Measurements from ENCODE around the gene PCLO. TPM values are rescaled to one million over a fixed set of nuclear protein-coding genes. Genes with fewer than 3 reads are reported as not detected.

PCLO gene
- total and polyA plus RNA-seq, 2 of the 8 experiments (the other 6 are each of a cell fraction or from before 2014, with no cell fraction given): 1.5 to 3.2 TPM

GRCh38 chr7:83119026-83119382 is 43.7 kb downstream of the PCLO start:
- no peak overlapping the region for H3K4me2 ChIP-seq (ENCODE audit: insufficient read depth in 1 of 2, low read depth in 2 of 2, low read length in 2 of 2)
- no peak overlapping the region for H3K56ac ChIP-seq (replicated peaks; ENCODE audit: insufficient read length, low read depth, low read length)
- H2BK5ac ChIP-seq (ENCODE audit: low read depth, low read length): no peak overlapping the region
- ChIA-PET POLR2A (ENCODE audit: partially characterized antibody) (no interaction called here), CTCF (ENCODE audit: partially characterized antibody) (interaction anchor here (0.6 to 1.0 kb wide), 2 partner anchors 9 to 638 kb away, joined by 3 read pairs; no protein-coding TSS in a partner anchor)
- no peaks in the 10 kb centered on the region for H3K36me3 ChIP-seq (ENCODE audit: control insufficient read depth in 2 of 4, insufficient read depth in 4 of 4, low read length in 3 of 4)
- H3K27ac ChIP-seq (ENCODE audit: low read depth, low read length): no peak overlapping the region
- FAIRE-seq: no peak
- no peak overlapping the region for H2AFZ ChIP-seq (ENCODE audit: low read length)
- no peaks in the 10 kb centered on the region for H3K79me2 ChIP-seq (ENCODE audit: control insufficient read depth in 1 of 2, insufficient read depth in 2 of 2, low read length in 2 of 2)
- H2BK120ac ChIP-seq (replicated peaks; ENCODE audit: low read depth, low read length): no peak overlapping the region
- H2BK12ac ChIP-seq (ENCODE audit: low read depth, low read length): no peak overlapping the region
- H3K23me2 ChIP-seq (ENCODE audit: low read depth, low read length): no peaks in the 10 kb centered on the region
- H4K8ac ChIP-seq (ENCODE audit: extremely low read depth, insufficient read depth, low read length): no peak overlapping the region
- no peak overlapping the region for H3K18ac ChIP-seq (ENCODE audit: extremely low read depth, low read length)
- no peaks in the 10 kb centered on the region for H3K27me3 ChIP-seq (replicated peaks in 1 of 4; ENCODE audit: control insufficient read depth in 3 of 4, extremely low read depth in 1 of 4, insufficient read depth in 3 of 4, low read length in 3 of 4)
- no peak overlapping the region for H3K23ac ChIP-seq (ENCODE audit: insufficient read length)
- no peak for DNase-seq (ENCODE audit: low read depth in 1 of 2, low spot score in 2 of 2)
- no peak for TF ChIP-seq EP300 (IDR thresholded peaks at IDR 0.05; ENCODE audit: borderline replicate concordance in 1 of 2, low read depth in 2 of 2, low read length in 2 of 2)
- TF ChIP-seq, protein P1, sequence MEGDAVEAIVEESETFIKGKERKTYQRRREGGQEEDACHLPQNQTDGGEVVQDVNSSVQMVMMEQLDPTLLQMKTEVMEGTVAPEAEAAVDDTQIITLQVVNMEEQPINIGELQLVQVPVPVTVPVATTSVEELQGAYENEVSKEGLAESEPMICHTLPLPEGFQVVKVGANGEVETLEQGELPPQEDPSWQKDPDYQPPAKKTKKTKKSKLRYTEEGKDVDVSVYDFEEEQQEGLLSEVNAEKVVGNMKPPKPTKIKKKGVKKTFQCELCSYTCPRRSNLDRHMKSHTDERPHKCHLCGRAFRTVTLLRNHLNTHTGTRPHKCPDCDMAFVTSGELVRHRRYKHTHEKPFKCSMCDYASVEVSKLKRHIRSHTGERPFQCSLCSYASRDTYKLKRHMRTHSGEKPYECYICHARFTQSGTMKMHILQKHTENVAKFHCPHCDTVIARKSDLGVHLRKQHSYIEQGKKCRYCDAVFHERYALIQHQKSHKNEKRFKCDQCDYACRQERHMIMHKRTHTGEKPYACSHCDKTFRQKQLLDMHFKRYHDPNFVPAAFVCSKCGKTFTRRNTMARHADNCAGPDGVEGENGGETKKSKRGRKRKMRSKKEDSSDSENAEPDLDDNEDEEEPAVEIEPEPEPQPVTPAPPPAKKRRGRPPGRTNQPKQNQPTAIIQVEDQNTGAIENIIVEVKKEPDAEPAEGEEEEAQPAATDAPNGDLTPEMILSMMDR (IDR thresholded peaks at IDR 0.05; ENCODE audit: control extremely low read depth in 1 of 3, insufficient read depth in 1 of 3, low read depth in 1 of 3, low read length in 3 of 3): no peak
- TF ChIP-seq TBP (IDR thresholded peaks at IDR 0.05; ENCODE audit: low read depth, low read length): no peak
- TF ChIP-seq SIRT6 (IDR thresholded peaks at IDR 0.05; ENCODE audit: low read length): no peak
- TF ChIP-seq ASH2L (IDR thresholded peaks at IDR 0.05; ENCODE audit: low read length): no peak
- peak; percentile 60; the same call in 1 of the 2 replicates for TF ChIP-seq SRF (IDR thresholded peaks at IDR 0.05; ENCODE audit: low read depth, low read length)
- TF ChIP-seq HDAC6 (IDR thresholded peaks at IDR 0.05; ENCODE audit: low read depth, low read length): no peak
- no peak overlapping the region for H4K5ac ChIP-seq (ENCODE audit: insufficient read length, low read depth, low read length)
- H2BK15ac ChIP-seq (ENCODE audit: low read length): no peak overlapping the region
- no peaks in the 10 kb centered on the region for H4K20me1 ChIP-seq (replicated peaks in 1 of 2; ENCODE audit: control insufficient read depth in 1 of 2, insufficient read depth in 2 of 2, low read length in 2 of 2)
- H3K4me3 ChIP-seq (ENCODE audit: extremely low read depth in 1 of 4, insufficient read depth in 2 of 4, low read depth in 3 of 4, low read length in 4 of 4): no peak overlapping the region
- no peak overlapping the region for H2AK5ac ChIP-seq (ENCODE audit: low read depth, low read length)
- no peak overlapping the region for H2BK20ac ChIP-seq (ENCODE audit: low read length)
- no peak overlapping the region for H4K91ac ChIP-seq (replicated peaks; ENCODE audit: insufficient read length, low read length)
- no peaks in the 10 kb centered on the region for H3K79me1 ChIP-seq (ENCODE audit: low read depth, low read length)
- H3K4me1 ChIP-seq (replicated peaks in 1 of 4; ENCODE audit: control insufficient read depth in 3 of 4, insufficient read depth in 4 of 4, low read length in 3 of 4): peaks cover 0 to 11% (median 2%) of the 10 kb centered on the region in 4 experiments; a peak in 2 of 7 replicates
- no peak overlapping the region for H3K4ac ChIP-seq (replicated peaks; ENCODE audit: insufficient read length, low read depth, low read length)
- peaks cover 3% of the 10 kb centered on the region in 2 experiments; a peak in 1 of 4 replicates for H3K9me3 ChIP-seq (ENCODE audit: insufficient read depth in 2 of 2, low read depth in 1 of 2, low read length in 1 of 2)
- H3K9ac ChIP-seq (replicated peaks in 1 of 4; ENCODE audit: extremely low read depth in 1 of 4, low read depth in 3 of 4, low read length in 3 of 4): no peak overlapping the region
- no peak overlapping the region for H3K14ac ChIP-seq (ENCODE audit: insufficient read length)
- WGBS, 2 experiments (ENCODE audit: extremely low coverage in 1 of 2, insufficient coverage in 1 of 2, insufficient read length in 1 of 2, insufficient replicate concordance in 2 of 2, low coverage in 1 of 2, low lambda C conversion rate in 2 of 2, missing lambda C conversion rate in 1 of 2): 73% methylated on average over 1 of the region's 1 CpG; no CpG with 5 or more reads in 1 of the 2 experiments
